DMS53 treated with DMSO at 0.1 percent for 48 hours (cell line): Measurements from ENCODE around the gene CETP.
A peak's percentile ranks its signal among the peaks of the same experiment; 100 is the strongest.
"Not testable (repeated sequence)": the region's sequence is repeated elsewhere in the genome, so short reads cannot be mapped to it uniquely, and the experiment has no call there.

Experiments
- DNase-seq: peaks from one replicate; lab custom pipeline; 2025; ENCODE audit not compliant: unreplicated experiment; lab: John Stamatoyannopoulos, UW

CETP gene

DNA sequence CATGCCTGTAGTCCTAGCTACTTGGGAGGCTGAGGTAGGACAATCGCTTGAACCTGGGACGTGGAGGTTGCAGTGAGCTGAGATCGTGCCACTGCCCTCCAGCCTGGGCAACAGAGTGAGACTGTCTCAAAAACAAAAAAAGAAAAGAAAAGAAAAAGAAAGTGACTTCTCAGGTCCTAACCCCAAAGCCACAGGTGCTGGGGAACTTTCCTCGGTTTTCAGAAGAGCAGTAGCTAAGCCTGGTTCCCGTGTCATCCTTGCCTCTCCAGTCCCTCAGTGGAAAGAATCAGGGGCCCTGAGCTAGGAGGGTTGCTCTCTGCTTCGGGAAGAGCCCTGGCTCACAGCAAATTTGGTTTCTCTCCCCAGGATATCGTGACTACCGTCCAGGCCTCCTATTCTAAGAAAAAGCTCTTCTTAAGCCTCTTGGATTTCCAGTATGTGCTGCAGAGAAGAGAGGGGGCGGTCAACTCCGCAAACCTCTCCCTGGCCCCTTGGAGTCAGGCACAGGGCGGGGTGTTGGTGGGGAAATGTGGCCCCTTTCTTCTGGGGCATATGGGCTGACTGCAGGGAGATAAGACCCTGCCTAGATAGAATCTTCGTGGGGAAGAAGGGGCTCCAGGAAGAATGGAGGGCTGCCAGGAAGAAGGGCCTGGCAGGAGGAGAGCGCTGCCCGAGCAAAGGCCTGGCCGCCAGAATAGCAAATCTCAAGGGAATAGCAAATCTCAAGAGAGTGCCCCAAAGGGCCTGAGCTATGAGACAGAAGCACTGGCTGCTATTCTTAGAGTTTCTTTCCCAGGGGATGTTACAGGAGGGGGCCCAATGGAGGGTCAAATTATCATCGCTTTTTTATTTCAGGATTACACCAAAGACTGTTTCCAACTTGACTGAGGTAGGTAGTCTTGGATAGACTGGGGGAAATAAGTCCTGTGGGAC is 19.3 kb downstream of the CETP start:
- DNase-seq = no peak

GRCh38 chr16:56981729-56982271 is 20.1 kb downstream of the CETP start:
- DNase-seq = no peak

DNA sequence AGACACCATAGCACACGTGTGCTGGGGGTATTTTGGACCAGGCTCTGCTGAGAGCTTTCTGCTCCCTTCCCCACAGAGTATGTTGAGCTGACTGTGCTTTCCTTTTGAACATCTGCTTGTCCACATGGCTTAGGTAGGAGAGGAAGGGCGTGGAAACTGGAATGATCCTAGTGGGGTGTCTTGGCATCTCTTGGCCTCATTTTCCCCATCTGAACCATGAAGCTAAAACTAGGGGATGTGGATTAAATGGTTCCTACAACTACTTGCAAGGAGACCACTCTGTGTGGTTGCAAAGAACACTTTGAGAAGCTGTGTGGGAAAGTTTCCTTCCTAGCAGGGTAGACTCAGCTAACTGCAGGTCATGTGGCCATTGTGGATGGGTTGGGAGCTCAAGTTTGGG is 20.9 kb downstream of the CETP start:
- DNase-seq = no peak

DNA sequence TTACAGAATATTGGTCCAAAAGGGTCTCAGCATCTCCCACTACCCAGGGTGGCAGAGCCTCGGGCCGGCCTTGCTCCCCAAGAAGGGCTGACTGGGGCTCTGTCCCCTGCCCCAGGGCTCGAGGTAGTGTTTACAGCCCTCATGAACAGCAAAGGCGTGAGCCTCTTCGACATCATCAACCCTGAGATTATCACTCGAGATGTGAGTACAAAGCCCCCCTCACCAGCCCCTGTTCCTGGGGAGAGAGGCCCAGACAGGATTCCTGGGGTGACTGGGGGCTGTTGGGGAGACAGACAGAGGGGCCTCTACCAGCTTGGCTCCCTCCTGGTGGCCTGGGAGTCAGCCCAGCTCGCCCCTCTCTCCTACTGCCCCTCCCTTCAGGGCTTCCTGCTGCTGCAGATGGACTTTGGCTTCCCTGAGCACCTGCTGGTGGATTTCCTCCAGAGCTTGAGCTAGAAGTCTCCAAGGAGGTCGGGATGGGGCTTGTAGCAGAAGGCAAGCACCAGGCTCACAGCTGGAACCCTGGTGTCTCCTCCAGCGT is 21.5 kb downstream of the CETP start:
- peak; percentile 70 for DNase-seq

- peak; percentile 94 for DNase-seq
Measured at GRCh38 chr16:56984639-56985038, 22.9 kb downstream of the CETP start.

DNA sequence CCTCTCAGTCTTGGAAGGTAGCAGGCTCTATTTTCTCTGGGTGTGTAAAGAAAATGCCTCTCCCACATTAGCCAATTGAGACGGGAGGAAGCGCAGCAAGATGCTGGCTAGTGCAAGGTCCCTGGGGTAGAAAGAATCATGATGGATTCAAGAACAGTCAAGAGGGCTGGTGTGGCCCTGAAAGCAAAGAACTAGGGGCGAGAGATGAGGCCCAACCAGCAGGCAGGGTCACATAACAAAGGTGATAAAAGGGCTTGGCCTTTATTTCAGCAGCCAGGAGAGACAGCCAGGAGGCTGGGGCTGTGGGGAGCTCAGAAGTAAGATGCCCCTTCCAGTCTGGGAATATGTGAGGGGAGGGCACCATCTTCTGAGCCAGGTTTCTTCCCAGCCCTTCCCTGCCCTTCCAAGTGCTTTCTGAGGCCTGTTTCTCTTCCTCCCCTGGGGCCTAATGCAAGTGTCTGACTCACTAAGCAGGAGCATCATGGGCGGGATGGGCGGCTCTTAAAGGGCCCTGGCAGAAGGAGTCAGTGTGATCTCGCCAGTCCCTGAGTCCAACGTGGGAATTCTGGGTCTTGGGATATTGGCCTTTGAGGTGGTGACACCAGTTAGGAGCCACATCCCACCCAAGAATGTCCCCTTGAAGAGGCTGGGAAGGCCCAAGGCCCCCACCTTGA is 23.7 kb downstream of the CETP start:
- peak; percentile 42 for DNase-seq

GRCh38 chr16:56985962-56986360 is 24.2 kb downstream of the CETP start:
- DNase-seq = no peak

DNA sequence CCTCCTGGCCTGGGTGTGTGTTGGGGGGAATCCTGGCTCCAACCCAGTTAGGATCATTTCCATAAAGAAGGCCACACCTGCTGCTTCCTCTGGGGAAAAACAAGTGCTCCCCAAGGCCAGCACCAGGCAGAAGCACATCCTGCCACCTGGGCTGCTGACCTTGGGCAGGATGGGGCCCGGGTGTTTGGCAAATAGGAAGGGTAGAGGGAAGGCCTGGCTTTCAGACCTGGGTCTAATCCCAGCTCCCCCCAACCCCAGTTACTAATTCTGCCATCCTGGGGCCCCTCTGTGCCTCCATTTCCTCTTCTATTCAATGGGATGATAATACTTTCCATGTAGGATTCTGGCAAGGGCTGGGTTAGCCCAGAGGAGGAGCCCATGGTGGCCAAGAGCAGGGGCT is 24.6 kb downstream of the CETP start:
- peak; percentile 26 for DNase-seq

DNA sequence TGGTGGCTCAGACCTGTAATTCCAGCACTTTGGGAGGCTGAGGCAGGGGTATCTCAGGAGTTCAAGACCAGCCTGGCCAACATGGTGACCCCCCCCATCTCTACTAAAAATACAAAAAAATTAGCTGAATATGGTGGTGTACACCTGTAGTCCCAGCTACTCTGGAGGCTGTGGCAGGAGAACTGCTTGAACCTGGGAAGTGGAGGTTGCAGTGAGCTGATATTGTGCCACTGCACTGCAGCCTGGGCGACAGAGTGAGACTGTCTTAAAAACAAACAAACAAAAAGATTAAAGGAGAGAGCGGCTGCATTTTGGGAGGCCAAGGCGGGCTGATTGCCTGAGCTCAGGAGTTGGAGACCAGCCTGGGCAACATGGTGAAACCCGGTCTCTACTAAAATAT is 25.2 kb downstream of the CETP start:
- not testable (repeated sequence) for DNase-seq

DNA sequence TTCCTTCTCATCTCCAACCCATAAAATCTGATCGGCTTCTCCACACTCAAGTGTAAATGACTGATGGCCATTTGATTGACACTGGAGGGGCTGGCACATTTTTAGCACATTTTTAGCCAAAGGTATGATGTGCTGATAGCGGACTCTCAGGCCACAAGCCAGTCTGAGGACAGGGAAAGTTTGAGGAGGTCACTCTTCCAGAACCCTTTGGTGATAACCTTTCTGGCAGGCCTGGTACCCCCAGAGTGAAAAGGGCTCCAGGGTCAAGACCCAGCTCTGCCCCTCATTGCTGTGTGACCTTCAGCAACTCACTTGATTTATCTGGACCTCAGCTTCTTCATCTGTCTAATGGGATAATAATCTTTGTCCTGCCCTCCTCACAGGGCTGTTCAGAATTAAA is 25.9 kb downstream of the CETP start:
- DNase-seq = no peak

DNA sequence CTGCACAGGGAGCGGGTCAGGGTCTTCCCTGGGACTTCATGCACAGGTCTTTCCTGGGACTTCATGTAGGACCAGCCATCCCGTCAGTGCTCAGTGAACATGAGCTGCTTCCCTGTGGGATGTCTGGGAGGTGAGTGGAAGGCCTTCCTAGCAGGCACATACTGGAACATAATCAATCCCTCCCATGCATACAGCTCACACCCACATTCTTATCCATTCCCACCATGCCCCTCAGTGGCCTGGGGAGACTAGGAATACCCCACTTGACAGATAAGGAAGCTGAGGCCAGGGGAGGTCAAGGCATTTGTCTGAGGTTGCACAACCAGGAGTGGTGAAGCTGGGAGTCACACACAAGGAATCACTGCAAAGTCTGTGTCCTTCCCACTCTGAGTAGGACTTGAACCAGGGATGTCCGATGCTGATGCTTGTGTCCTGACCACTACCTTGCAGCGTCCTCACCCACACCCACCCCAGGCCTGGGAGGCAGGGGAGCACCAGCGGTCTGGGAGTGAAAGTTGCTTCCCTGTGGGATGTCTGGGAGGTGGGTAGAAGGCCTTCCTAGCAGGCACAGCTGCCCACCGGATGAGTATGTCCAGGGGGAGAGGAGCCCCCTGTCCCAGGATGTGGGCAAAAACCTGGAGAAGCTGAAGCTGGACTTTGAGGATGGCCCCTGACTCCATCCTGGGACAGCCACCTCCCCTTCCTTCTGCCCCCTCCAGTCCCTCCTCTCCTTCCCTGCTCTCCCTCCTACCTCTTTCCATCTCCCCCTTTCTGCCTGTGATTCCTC is 26.6 kb downstream of the CETP start:
- DNase-seq = no peak

GRCh38 chr16:56988948-56989945 is 27.5 kb downstream of the CETP start, which contains the start of gene NLRC5:
NLRC5 (plus strand) TSS chr16:56989557; CDS start chr16:57020713, 31,156 bp downstream.
- peak; percentile 76 for DNase-seq

- DNase-seq = no peak
Measured at GRCh38 chr16:56989988-56990387, 28.2 kb downstream of the CETP start.

DNA sequence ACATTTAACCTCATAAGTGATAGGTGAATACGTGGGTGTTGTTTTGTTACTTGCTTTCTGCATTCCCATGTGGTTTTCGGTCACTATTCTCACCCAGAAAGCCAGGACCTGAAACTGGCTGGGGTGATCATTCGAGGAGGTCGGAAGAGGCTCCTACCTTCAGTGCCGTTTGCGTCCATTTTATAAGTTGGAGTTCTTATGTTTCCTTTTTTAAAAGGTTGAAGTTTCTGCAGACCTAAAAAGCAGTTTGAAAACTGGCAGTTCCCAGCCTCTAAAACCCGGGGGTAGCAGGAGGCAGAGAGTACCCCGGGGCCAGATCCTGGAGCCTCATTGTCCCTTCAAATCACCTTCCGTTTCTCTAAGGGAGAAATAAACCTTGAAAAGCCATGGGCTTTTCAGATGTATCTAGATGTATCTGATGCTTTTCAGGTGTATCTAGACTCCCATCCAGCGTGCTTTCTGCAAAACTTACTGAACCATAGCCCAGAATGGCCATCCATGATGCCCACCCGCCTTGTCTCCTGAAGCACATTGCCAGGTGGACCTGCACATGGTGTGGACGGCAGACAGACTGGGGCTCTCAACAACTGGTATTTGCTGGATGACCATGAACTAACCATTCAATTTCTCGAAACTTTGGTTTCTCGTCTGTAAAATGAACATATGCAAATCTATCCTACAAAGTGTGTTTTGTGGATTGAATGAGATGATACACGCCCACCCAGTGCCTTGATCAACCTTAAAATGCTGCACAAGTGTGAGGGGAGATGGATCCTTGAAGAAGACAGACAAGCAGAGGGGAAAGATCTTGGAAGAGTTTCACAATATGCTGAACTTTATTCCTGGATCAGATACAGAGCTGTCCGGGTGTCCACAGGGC is 28.9 kb downstream of the CETP start:
- no peak for DNase-seq

GRCh38 chr16:56992431-56992830 is 30.7 kb downstream of the CETP start:
- DNase-seq = not testable (repeated sequence)

DNA sequence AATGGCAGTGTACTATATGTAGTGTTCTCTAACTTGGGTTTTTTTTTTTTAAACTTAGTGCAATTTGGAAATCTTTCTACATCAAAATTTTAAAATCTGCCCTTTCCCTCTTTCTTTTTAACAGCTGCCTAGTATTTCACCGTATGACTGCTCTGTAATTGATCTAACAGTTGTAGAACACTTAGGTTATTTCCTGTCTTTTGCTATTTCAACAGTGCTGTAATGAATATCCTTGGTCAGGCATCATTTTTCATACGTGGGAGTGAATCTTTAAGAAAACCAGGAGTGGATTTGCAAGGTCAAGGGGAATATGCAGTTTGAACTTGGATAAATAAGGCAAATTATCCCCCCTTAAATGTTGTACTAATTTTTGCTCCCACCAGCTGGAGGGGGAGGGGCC is 31.5 kb downstream of the CETP start:
- DNase-seq = no peak

- no peak for DNase-seq
Measured at GRCh38 chr16:56994311-56994710, 32.6 kb downstream of the CETP start.

- DNase-seq = no peak
Measured at GRCh38 chr16:56995136-56995805, 33.5 kb downstream of the CETP start.
